GM18505 (cell line): ENCODE results near the gene DIAPH3.

Source experiments
- ATAC-seq: cut with Tn5 transposase; IDR thresholded peaks from one replicate; pipeline ENCODE4 v1.9.1; 2021; ENCODE audit not compliant: unreplicated experiment
- POLR2A ChIP-seq: IDR thresholded peaks from 4 replicates; pipeline ENCODE4 v1.6.1; 2011; ENCODE audit warnings: borderline replicate concordance; ENCODE audit not compliant: insufficient read depth, insufficient read length; ENCODE audit errors: extremely low read depth

DIAPH3 gene

GRCh38 chr13:60000976-60001375, 162.8 kb downstream of the DIAPH3 start:
- ATAC-seq, result no peak
- TF ChIP-seq POLR2A, result no peak

GRCh38 chr13:60000081-60000480, 163.6 kb downstream of the DIAPH3 start:
- TF ChIP-seq POLR2A, result no peak
- ATAC-seq, result no peak

- TF ChIP-seq POLR2A, result no peak
Measured at GRCh38 chr13:59997976-59998375, 165.8 kb downstream of the DIAPH3 start.

GRCh38 chr13:59996461-59996980, 167.2 kb downstream of the DIAPH3 start:
- ATAC-seq, result no peak
- no peak for TF ChIP-seq POLR2A

More at GRCh38 chr13:59997976-59998375, 165.8 kb downstream of the DIAPH3 start:
- ATAC-seq, result no peak

- TF ChIP-seq POLR2A, result no peak
Measured at GRCh38 chr13:59991395-59991794, 172.3 kb downstream of the DIAPH3 start.

GRCh38 chr13:59982631-59983382, 180.9 kb downstream of the DIAPH3 start:
- no peak for TF ChIP-seq POLR2A

More at GRCh38 chr13:59991395-59991794, 172.3 kb downstream of the DIAPH3 start:
- no peak for ATAC-seq

GRCh38 chr13:59979589-59979988, 184.1 kb downstream of the DIAPH3 start:
- ATAC-seq, result no peak
- no peak for TF ChIP-seq POLR2A

More at GRCh38 chr13:59982631-59983382, 180.9 kb downstream of the DIAPH3 start:
- ATAC-seq, result no peak

GRCh38 chr13:59978862-59979261, 184.9 kb downstream of the DIAPH3 start:
- ATAC-seq, result no peak
- no peak for TF ChIP-seq POLR2A

GRCh38 chr13:59976856-59977255, 186.9 kb downstream of the DIAPH3 start:
- no peak for ATAC-seq
- no peak for TF ChIP-seq POLR2A

- no peak for ATAC-seq
Measured at GRCh38 chr13:59975807-59976435, 187.8 kb downstream of the DIAPH3 start.

GRCh38 chr13:59970847-59971246, 192.9 kb downstream of the DIAPH3 start:
- TF ChIP-seq POLR2A, result no peak
- no peak for ATAC-seq

More at GRCh38 chr13:59975807-59976435, 187.8 kb downstream of the DIAPH3 start:
- TF ChIP-seq POLR2A, result no peak

- no peak for TF ChIP-seq POLR2A
Measured at GRCh38 chr13:59963827-59964226, 199.9 kb downstream of the DIAPH3 start.

GRCh38 chr13:59963383-59963782, 200.3 kb downstream of the DIAPH3 start:
- ATAC-seq, result no peak
- TF ChIP-seq POLR2A, result no peak

More at GRCh38 chr13:59963827-59964226, 199.9 kb downstream of the DIAPH3 start:
- ATAC-seq, result no peak

GRCh38 chr13:59962343-59962742, 201.4 kb downstream of the DIAPH3 start:
- ATAC-seq, result no peak
- no peak for TF ChIP-seq POLR2A
